GM06990 (cell line): Measurements from ENCODE around the gene SORL1.
A peak's percentile ranks its signal among the peaks of the same experiment; 100 is the strongest.

Experiments used
- DNase-seq: peaks from one replicate; pipeline ENCODE4 v3.0.0-alpha.2; 2011; ENCODE audit not compliant: insufficient read length; ENCODE audit errors: extremely low read depth
- H3K27me3 ChIP-seq: replicated peaks from 2 replicates; pipeline ENCODE4 v1.6.0; 2011; ENCODE audit warnings: low read length; ENCODE audit not compliant: control insufficient read depth, insufficient read depth
- H3K36me3 ChIP-seq: 2 replicates; pipeline ENCODE4 v1.5.1; 2011; ENCODE audit warnings: low read length; ENCODE audit not compliant: control insufficient read depth, insufficient read depth
- H3K4me3 ChIP-seq: replicated peaks from 2 replicates; pipeline ENCODE4 v1.5.1; 2011; ENCODE audit warnings: low read depth, mild to moderate bottlenecking, control low read depth, low read length
- TF ChIP-seq, protein P1 (sequence below): IDR thresholded peaks from 2 replicates; pipeline ENCODE4 v1.5.1; 2011; ENCODE audit warnings: low read length, control low read depth, mild to moderate bottlenecking, inconsistent platforms; ENCODE audit not compliant: insufficient read depth, poor library complexity, severe bottlenecking

Gene SORL1

DNA sequence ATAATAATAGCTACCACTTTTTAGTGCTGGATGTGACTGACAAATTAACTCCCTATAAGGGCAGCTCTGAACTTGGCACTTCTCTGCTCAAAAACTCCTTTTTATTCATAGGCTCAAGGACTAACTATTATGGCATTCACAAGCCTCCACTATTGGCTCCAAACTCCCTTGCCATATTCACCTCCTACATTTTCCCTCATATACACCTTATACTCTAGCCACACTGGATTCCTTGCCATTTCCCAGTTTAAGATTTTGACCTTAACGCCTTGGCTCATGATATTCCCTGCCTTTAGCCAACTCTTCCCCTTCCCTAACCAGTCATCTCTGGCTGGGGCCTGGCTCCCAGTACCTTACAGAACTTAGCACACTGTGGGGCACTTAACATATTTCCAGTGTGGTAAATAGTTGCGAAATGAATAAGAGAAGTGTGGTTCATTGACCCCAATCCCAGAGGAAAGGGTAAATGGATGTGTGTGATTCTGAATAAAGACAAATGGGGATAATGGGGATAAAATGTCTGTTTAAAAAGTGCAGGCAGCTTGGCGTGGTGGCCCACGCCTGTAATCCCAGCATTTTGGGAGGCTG is 40.0 kb upstream of the SORL1 start:
- DNase-seq = no peak
- TF ChIP-seq, protein P1, sequence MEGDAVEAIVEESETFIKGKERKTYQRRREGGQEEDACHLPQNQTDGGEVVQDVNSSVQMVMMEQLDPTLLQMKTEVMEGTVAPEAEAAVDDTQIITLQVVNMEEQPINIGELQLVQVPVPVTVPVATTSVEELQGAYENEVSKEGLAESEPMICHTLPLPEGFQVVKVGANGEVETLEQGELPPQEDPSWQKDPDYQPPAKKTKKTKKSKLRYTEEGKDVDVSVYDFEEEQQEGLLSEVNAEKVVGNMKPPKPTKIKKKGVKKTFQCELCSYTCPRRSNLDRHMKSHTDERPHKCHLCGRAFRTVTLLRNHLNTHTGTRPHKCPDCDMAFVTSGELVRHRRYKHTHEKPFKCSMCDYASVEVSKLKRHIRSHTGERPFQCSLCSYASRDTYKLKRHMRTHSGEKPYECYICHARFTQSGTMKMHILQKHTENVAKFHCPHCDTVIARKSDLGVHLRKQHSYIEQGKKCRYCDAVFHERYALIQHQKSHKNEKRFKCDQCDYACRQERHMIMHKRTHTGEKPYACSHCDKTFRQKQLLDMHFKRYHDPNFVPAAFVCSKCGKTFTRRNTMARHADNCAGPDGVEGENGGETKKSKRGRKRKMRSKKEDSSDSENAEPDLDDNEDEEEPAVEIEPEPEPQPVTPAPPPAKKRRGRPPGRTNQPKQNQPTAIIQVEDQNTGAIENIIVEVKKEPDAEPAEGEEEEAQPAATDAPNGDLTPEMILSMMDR = no peak
- no peaks in the 10 kb centered on the region for H3K36me3 ChIP-seq
- no peak overlapping the region for H3K4me3 ChIP-seq
- no peaks in the 10 kb centered on the region for H3K27me3 ChIP-seq

DNA sequence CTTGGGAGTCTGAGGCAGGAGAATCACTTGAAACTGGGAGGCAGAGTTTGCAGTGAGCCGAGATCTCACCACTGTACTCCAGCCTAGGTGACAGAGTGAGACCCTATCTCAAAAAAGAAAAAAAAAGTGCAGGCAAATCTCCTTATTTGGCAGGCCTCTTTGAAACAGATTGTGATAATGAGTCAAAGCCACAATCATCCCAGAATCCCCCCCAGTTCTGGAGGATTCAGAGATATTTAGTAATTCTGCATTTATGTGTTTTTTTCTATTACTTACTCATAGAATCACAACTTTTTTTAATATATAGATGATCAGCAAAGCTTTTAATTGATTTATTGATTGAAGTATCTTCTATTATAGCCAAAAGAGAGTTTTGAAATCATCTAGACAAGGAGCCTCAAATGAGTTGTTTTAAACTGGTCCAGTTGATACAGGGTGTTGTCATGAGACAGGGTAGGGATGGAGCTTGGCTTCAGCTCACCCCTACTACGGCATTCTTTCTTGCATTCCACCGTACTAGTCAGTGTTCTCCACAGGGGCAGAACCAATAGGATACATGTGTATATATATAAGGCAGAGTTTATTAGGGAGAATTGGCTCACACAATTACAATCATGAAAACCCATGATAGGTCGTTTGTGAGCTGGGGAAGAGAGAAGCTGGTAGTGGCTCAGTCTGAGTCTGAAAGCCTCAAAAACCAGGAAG is 39.3 kb upstream of the SORL1 start:
- Histone ChIP-seq H3K27me3 (no peaks in the 10 kb centered on the region), H3K4me3 (no peak overlapping the region), H3K36me3 (no peaks in the 10 kb centered on the region)
- DNase-seq = no peak
- TF ChIP-seq, protein P1 = no peak

DNA sequence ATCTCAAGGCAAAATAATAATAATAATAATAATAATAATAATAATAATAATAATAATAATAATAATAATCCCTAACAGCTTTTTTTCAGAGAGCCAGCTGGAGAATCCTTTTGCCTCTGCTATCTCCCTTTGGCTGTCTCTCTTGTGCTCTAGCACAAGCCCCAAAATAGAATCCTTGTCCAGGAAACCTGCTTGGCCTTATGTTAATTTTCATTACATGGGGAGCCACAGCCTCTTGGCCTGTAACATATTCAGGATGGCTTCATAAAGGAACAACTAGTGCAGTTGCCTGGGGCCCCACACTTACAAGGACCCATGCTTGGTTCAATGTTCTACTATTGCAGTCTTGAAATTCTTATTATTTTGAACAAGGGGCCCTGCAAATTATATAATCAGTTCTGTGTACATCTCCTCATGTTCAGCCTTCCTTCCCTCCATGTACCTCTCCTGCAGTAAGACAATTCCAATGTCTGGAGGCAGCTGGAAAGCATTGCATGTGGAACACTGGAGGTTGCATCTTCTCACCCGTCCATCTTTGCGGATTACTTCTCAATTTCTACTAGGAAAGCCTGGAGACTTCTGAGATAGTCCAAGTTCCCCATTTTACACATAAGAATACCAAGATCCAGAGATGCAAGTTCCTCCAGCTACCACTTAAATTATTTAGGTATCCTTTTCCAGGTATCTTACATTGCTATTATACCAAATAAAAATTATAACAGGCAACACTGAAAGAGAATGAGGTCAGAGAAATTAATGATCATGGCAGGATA is 37.8 kb upstream of the SORL1 start:
- TF ChIP-seq, protein P1 = no peak
- no peaks in the 10 kb centered on the region for H3K27me3 ChIP-seq
- H3K4me3 ChIP-seq = no peak overlapping the region
- no peaks in the 10 kb centered on the region for H3K36me3 ChIP-seq
- no peak for DNase-seq

DNA sequence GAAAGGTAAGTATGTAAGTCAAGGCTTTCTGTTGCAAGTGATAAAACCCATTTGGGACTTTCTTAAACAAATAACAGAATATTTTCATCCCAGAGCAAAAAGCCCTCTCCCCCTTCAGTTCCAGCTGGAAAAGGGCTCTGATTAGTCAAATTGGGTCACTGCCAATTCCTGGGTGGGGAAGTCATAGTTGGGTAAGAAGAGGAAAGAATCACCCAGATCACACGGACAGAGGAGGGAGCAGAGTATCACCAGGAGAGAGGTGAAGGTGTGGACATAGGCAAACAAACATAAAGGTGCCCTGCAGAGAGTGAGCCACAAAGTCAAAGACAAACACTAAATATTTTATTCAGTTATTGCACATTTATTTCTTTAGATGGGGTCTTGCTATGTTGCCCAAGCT is 36.3 kb upstream of the SORL1 start:
- Histone ChIP-seq H3K4me3 (no peak overlapping the region), H3K27me3 (no peaks in the 10 kb centered on the region), H3K36me3 (no peaks in the 10 kb centered on the region)
- TF ChIP-seq, protein P1 = no peak
- no peak for DNase-seq

DNA sequence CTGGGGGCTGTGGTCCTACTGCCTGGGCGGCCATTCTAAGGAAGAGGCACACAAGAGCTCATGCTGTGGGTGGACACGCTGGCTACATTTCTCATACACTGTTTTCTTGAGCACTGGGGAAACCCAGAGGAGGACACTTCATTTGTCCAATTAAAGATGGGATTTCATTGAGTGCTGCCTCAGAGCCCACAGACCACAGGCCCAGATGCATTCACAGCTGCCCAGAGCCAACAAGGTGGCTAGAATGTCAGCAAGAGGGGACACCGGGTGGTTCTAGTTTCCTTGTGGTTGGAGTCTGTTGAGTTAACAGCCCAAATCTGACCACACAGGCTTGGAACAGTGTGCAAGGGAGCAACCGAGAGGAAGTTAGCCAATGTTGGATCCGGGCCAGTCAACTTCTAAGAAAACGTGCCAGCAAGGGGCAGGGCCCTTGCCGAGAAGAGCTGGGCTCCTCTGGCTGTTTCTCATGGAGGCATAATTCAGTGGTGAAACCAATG is 35.0 kb upstream of the SORL1 start:
- peak; percentile 67 for DNase-seq
- H3K4me3 ChIP-seq = no peak overlapping the region
- TF ChIP-seq, protein P1 = no peak
- no peaks in the 10 kb centered on the region for H3K36me3 ChIP-seq
- H3K27me3 ChIP-seq = no peaks in the 10 kb centered on the region
